ENCODE data around the gene NPAS3. TPM values are rescaled to one million over a fixed set of nuclear protein-coding genes. Genes with fewer than 3 reads are reported as not detected.

NPAS3 gene
- polyA plus RNA-seq, 4 donors: 1.6 to 9.6 (median 8.4) TPM

DNA sequence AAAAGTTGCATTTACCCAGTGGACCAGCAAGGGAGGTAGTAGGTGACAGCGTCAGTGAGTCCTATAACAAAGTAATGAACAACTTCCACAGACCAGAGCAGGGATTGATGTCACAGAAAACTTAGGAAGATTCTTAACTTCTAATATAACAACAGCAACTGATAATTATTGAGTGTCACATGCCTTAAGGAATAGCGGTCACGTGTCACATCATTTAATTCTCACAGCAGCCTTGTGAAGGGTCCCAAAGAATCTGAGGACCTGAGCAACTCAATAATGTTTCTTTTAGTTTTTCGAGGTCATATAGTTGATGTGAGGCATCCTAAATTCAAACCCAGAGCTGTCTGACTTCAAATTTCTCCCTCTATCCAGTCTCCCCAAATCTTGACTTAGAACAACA lies 590.0 kb downstream of the NPAS3 start:
- DNase-seq (ENCODE audit: low read depth in 4 of 4, low spot score in 3 of 4): no peak

DNA sequence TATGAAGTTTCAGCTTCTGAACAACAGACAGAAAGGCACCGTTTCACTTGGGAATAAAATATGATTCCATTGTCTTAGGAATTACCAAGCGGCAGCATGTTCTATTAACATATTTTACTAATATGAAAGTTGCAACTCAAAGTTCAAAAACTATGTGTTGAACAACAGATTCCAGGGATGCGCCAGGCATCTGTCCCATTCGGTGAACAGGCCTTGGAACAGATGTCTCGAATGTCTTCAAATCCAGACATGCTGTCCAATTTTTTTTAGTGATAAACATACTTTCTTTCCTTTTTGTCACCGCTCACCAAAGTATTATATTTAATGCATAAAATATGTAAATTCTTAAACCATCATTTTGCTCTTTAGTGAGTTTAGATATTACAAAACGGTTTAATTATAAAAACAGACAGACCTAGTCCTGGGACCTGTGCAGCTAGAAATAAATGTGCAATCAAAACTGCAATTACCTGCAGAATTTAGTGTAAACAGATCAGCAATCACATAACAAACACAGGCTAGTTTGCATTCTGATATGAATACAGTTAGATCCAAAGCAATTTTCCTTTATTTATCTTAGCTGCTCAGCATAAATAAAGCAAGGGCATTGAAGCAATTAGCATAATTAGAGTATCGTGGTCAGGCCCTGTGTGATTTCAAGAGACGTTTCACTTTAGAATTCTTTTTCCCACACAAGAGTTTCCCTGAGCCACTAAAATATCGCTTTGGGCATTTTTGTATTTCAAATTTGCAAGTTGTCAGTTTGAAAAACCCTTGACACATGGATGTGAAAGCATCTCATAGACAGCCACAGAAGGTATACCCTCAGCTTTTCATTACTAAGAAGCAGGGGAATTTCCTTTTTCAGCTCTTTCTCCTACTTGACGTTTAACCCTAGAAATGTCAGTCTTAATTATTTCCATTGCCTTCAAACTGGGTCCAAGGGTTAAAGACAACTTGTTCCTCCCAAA lies 591.4 kb downstream of the NPAS3 start:
- no peak for DNase-seq (ENCODE audit: low read depth in 4 of 4, low spot score in 3 of 4)

DNA sequence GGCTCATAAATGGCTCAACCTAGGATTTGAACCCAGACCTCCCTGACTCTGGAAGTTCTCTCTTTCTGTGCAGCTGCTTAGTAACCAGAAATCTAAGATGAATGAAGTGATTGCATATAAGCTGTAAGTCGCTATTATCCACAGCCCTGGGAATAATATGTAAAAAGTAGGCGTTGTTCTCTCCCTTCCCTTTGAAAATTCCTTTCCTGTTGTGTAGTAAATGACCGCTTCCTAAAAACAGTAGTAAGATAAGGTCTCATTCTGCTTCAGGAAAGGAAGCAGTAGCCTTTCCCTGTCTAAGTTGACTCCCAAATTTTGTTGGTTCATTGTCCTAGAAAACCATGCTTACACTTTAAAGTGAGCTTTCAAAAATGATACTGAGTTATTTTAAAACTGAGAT lies 593.9 kb downstream of the NPAS3 start:
- DNase-seq (ENCODE audit: low read depth in 4 of 4, low spot score in 3 of 4): no peak

DNA sequence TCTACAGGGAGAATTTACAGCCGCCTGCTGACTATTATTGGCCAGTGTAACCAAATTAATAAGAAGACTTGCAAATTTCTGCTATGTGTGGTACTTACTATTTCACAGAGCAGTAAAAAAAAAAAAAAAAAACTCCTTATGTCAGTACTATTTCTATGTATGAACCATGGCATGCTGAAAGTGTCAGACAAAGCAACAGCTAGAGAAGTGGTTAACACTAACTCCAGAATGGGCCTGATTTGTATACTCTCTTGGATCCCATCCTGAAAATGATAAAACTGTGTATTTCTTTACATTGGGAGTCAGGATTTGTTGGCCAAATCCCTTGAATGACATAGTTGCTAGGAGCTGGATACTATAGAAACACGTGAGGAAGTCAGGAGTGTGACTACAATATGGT lies 595.4 kb downstream of the NPAS3 start:
- no peak for DNase-seq (ENCODE audit: low read depth in 4 of 4, low spot score in 3 of 4)

- DNase-seq (ENCODE audit: low read depth in 4 of 4, low spot score in 3 of 4): no peak
Observed at GRCh38 chr14:33534632-33535031, 596.0 kb downstream of the NPAS3 start.

GRCh38 chr14:33539918-33540357 lies 601.3 kb downstream of the NPAS3 start:
- DNase-seq (ENCODE audit: low read depth in 4 of 4, low spot score in 3 of 4): no peak

DNA sequence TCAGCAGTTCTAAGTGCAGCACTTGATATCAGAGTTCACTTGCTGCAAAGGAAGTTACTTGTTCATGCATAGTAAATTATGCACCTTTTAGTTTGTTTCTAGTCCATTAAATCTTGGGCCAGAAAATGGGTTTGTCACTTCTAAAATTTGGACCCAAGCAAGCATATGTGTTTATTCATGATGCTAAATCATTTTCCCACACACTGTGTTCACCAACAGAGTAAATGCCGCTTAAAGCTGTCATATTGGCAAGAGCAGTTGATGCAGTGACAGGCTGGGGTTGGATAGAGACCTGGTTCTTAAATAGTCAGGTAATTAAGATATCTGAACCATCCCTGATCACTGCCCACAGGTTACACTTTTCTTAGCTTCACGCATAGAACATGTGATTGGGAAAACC lies 602.5 kb downstream of the NPAS3 start:
- DNase-seq (ENCODE audit: low read depth in 4 of 4, low spot score in 3 of 4): no peak

DNA sequence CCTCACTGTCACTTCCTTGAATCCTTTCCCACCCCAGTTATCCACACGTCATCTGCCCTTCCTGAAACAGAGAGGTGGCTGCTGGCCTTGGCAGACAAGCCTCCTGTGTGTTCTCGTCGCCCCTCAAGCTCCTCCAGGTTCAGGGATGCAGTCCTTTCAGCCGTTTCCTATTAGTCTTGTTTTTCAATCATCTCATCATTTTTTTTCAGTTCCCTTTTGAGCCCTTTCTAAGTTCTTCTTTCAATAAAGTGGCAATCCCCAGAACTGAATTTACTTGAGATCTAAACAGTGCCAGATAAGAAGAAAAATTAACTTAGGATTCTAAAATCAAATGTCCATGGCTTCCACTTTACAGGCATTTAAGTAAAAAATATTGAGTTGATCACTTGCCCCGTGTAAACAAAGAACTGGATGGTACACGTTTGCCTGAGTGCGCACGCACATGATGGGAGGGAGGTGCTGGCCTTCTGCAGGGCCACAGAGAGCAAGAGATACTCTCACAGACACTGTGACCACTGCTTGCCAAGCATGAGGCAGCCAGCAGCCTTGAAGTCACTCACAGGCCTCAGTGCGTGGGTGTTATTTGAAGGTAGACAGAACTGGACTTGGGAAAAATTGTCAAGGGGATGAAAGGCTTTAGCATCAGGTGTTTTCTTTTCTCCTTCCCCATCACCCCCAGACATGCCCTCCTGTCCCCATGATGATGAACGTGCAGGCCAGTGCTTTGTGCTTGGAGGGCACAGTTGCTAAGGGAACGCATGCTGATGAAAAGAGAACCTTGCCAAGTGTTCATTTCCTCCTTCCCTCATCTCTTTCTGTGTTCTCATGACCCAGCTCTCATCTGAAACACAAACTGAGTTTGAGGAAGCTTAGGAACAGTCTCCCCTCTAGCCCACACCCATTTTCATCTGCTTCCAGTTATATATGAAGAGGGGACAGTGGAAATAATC lies 603.9 kb downstream of the NPAS3 start:
- no peak for DNase-seq (ENCODE audit: low read depth in 4 of 4, low spot score in 3 of 4)

DNA sequence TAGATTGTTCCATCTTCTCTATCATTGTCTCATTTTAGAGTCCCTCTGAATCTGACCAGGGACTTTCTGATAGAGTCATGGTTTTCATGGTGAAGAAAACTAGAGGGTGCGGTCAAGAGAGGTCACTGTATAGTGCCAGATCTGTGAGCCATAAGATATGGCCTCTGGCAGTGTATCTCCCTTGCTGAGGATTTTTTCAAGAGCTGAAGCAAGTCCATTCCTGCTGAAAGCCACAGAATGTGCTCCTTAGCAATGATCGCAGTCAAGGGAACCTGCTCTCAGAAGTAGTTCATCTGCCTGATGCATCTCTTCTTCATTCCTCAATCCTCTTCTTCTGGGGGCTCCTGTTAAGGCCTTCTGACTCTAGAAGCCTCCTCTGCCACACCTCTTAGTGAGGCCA lies 607.0 kb downstream of the NPAS3 start:
- no peak for DNase-seq (ENCODE audit: low read depth in 4 of 4, low spot score in 3 of 4)

GRCh38 chr14:33548606-33549005 lies 609.9 kb downstream of the NPAS3 start:
- DNase-seq (ENCODE audit: low read depth in 4 of 4, low spot score in 3 of 4): no peak

GRCh38 chr14:33551963-33552362 lies 613.3 kb downstream of the NPAS3 start:
- DNase-seq (ENCODE audit: low read depth in 4 of 4, low spot score in 3 of 4): no peak

- no peak for DNase-seq (ENCODE audit: low read depth in 4 of 4, low spot score in 3 of 4)
Observed at GRCh38 chr14:33553706-33554278, 615.1 kb downstream of the NPAS3 start.

DNA sequence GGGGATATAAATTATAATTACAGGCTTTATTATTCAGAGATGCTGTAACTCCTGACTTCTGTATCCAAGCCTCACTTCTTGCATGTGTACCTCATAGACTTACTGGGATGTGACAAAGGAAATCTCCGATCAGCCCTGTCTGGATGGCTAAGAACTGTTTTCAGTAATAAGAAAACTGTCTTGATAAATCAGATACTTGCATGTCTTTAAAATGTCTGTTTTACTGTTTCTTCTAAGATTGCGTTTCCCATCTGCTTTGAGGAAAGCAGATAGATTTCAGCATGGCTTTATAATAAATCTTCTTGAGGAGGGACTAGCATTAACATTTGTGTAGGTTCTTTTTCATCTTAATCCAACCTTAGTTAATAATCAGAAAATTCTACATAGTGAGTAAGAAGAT lies 616.3 kb downstream of the NPAS3 start:
- no peak for DNase-seq (ENCODE audit: low read depth in 4 of 4, low spot score in 3 of 4)

- DNase-seq (ENCODE audit: low read depth in 4 of 4, low spot score in 3 of 4): no peak
Observed at GRCh38 chr14:33555710-33556350, 617.2 kb downstream of the NPAS3 start.

DNA sequence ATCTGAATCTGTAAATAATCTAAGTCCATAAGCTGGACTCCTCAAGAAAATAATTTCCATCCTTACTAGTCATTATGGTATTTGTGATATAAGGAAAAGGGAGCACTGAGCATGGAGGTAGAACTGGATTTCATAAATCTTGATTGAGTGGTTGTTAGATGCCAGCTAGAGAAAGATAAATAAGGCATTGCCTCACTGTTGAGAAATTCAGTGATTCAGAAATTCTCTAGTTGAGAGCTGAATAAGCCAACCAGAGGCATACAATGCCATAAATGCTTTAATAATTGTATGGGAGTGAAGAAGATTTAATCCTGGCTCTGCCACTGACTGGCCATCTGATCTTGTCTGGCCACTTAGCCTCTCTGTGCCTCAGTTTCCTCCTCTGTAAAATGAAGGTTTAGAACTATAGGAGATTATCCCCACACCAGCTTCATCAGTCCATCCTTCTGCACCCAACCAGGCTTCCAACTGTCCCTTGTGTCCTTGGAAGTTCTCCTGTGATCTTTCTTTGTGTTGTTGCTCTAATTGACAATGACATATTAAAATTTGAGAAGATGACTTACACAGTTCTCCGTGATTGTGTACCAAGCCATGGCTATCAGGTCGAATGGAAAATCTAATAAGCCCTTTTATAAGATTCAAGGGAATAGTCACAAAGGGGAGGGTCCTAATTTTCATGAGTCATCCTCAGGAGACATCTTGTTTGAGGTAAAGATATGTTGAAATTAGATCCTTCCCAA lies 617.9 kb downstream of the NPAS3 start:
- no peak for DNase-seq (ENCODE audit: low read depth in 4 of 4, low spot score in 3 of 4)

DNA sequence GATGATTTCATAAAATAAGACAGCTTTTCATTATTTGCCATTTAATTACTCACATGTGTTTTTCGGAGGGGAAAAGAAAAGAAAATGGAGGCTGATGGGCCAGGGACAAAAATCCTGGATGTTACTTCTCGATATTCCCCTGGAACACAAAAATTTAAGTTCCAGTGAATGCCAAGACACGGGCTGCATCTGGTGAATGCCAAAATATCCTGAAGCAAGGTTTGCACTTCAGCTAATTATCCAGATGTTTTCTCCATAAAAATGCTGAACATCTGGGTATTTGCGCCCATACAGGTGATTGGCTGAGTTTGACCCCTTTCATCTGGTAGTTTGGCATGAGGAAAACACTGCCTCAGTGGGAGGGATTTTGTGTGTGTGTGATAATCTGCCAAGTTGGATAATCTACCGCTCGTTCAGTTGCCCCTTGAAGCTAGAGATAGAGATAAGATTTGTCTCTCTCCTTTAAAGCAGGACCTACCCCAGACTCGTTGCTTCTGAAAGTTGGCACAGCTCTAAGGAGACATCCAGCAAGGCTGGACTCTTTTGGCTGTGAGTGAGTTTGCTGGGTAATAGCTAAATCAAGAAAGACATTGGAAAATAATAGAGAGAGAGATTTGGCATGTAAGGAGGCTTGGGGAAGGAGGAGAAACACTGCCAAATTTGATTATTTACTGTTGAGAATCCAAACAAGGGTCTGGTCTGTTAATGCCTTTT lies 622.2 kb downstream of the NPAS3 start:
- DNase-seq (ENCODE audit: low read depth in 4 of 4, low spot score in 3 of 4): no peak

DNA sequence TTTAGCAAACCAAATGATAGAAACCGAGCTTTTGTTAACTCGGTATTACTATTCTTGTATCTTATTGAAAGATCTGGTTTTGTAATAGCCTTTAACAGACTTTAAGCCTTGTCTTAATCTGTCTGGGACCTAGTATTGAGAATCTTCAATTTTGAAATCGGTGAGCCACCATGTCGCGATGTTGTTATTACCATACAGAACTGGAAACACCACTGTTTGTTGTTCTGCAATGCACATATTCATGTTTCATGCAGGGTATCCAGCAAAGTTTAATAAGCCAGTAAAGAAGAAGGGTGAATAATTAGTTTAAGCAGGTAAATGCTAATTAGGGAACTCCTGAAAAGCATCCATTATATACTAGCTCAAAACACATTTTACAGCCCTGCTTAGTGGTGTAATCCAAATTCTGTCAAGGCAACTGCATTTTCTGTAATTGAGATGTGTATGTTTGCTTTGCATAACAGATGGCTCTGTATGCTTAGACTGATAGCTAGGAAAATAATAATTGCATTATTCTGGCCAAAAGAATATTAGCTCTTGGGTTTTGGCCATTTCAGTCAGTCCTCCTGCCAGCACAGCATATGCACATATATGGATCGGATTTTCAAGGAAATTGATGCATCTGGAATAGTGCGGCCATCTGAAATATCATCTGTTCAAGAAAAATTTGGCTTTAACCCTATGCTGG lies 623.0 kb downstream of the NPAS3 start:
- no peak for DNase-seq (ENCODE audit: low read depth in 4 of 4, low spot score in 3 of 4)

- DNase-seq (ENCODE audit: low read depth in 4 of 4, low spot score in 3 of 4): no peak
Observed at GRCh38 chr14:33563191-33563900, 624.7 kb downstream of the NPAS3 start.
